Hematopoietic multipotent progenitor cell treated with erythropoietin and hydrocortisone succinate and interleukin-3 and kit ligand, for 8 days (in vitro differentiated cells): Measurements from ENCODE around the gene PCF11.

ENCODE experiments used
- DNase-seq: peaks from one replicate; pipeline ENCODE4 v3.0.0-alpha.2; 2015

Gene PCF11

DNA sequence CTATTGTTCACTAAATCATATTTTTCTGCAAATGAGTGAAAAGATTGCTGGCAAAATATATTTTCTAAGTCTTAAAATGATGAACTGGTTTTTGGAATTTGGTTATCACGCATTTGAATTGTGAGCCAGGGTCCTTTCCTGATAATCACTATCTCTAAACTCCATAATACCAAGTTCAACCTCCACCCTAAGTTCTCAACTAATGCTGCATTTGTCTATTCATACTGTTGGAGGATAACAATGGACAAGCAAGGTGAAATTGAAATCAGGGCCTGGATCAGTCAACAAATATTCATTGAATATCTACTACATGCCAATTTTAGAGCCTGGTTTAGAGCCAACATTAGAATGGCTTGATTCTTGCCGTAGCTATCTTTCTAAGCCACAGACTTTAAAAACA lies 4.7 kb upstream of the PCF11 start:
- DNase-seq = peak; percentile 70

- no peak for DNase-seq
Measured at GRCh38 chr11:83153764-83154163, 3.2 kb upstream of the PCF11 start.

DNA sequence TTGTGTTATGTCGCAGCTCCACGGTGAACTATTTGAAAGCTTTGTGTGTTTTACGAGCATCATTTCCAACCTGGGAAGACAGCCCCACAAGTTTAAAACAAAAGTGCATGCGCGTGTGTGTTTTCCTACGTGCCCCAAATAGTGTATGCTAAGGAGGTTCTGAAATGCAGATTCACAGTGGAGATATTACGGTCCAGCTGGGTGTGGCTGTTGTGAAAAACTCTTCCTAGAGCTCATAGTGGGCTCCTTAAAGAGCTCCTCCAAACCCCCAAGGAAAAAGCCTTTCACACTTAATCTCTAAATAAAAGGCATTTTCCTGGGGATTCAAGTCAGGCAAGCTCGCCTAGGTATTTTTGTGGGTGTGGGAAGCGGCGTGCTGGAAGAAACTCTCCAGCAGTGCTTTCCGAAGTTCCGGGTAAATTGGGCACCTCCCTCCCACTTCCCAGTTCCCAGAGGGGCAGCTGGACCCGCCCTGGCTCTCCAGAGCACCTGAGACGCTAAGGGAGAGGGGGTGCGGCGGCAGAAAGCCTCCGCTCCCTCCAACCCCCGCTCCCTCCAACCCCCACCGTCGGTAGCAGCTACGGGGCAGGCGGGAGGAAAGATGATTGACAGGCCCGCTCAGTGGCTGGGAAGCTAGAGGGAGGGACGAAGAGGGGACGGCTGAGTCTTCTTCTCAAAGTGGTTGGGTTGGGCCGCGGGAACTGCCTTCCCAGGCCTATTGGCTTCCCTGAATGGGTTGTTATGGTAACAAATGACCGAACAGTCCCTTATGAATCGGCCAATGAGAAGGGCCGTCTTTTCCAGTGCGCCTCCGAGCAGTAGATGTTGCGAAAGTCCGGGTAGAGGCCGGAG lies 561 bp upstream of the PCF11 start:
- DNase-seq = peak; percentile 100

GRCh38 chr11:83157594-83158356 lies 844 bp downstream of the PCF11 start:
- peak; percentile 85 for DNase-seq

DNA sequence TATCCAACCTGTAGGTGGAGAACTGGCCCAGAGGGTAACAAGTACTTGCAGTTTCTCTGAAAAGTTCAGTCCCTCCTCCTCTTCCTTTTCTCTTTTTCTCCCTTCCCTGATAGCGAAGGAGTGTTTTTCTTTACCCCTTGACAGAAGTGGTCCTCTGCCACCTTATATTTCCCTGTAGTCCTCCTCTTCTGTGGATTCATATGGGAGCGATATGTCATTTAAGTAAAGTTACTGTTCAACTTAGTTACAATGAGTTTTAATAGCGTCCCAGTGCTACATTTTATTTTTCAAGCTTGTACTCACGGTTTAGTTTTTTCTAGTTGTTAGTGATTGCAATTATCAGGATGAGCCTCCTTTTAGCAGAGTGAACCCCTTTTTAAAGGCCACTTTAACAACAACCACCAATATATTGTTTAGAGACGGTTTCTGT lies 1.4 kb downstream of the PCF11 start:
- DNase-seq = no peak

DNA sequence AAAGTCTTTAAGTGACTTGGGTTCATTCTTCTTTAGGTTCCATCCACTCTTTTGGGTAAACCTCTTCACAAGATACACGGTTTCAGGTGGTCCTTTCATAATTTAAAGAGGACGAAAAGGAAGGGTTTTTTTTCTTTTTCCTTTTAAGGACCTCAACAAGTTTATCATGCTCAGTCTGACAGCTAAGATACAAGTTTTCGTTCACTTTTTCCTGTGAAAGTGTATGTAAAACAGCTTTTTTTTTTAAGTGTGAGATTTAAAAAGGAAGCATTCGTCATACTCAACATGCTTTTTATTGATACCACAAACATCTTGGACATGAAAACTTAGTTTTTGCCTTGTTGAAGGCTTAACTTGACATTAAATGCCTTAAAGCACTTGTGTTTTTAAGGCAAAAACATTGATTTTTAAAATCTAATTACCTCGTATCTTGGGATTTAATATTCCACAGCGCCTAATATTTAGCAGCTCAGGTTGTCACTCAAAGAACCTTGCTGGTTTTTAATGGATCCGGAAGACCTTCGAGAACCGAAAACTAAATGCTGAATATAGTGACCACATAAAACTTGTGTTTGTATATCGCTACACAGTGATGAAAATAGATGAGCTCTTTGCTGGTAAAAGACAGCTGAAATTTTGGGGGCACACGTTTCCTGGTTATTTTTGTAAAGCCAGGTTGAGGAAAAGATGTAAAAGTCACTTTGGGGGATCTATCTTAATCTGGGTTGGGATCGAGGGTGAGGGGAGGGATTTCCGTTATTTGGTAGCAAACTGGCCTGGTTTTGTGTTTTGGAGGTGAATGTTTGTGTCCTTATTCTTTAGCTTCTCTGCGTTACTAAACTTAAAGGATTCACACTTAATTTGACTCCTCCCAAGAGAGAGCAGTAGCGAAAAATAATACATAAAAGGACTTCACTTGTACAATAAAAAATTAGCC lies 2.3 kb downstream of the PCF11 start:
- DNase-seq = no peak

DNA sequence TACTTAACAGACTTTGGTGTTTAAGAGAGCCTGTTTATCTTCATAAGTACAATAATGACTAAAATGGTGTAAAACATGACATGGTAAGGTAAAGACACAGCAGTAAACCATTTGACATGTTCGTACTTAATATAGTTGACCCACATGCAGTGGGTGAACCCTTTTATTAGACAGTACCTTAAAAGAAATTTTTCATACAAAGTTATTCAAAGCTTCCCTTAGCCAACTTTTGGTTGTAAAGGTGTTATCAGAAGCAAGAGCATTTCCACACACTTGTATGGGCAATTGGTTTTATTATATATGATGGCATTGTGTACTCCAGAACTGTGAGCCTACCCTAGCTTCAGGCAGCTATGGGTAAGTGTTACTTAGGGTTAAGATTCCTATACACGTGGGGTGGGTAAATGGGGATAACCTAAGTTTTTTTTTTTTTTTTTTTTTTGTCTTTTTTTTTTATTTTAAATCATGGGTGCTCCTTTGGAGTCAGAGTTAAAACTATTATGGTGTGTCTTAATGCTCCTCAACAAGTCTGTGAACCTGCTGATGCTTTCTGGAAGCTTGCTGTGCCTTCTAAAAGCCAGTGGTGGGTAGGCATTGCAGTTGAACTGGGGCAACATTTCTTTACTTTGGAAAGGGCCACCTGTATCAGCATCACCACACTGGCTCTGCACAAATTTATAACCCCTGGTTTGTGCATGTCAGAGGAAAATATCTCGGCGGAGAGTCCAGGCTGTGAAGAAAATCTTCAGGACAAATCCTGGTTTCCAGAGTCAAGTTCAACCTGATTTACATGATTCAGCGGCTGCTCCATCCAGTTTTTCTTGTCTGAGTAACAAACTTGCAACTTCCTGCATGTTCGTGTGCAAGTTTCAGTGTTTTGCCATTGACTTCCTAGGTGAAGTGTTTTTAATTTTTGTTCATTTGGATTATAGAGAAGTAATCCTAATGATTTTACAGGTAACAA lies 3.3 kb downstream of the PCF11 start:
- peak; percentile 29 for DNase-seq

GRCh38 chr11:83161610-83162199 lies 4.8 kb downstream of the PCF11 start:
- DNase-seq = no peak

DNA sequence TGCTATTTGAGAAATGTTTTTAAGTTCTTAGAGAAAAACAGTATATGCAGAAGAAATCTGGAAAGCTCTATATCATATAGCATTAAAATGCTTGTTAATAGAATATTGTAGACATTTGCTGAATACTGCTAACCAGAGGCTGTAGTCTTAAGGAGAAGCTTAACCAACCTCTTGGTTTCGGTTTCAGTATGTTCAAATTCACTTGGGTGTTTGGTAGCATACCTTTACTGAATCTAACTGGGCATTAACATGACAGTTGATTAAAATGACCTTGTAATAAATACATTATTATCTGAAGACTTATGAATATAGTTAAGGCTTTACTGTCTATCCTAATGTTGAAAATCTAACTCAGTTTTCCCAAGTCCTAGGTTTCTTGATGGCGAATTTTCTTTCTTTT lies 5.4 kb downstream of the PCF11 start:
- no peak for DNase-seq

- DNase-seq = no peak
Measured at GRCh38 chr11:83166193-83166866, 9.4 kb downstream of the PCF11 start.

- no peak for DNase-seq
Measured at GRCh38 chr11:83168756-83169155, 11.8 kb downstream of the PCF11 start.

- DNase-seq = no peak
Measured at GRCh38 chr11:83170865-83171264, 13.9 kb downstream of the PCF11 start.

- no peak for DNase-seq
Measured at GRCh38 chr11:83172551-83172950, 15.6 kb downstream of the PCF11 start.

GRCh38 chr11:83174008-83174407 lies 17.1 kb downstream of the PCF11 start:
- DNase-seq = no peak

DNA sequence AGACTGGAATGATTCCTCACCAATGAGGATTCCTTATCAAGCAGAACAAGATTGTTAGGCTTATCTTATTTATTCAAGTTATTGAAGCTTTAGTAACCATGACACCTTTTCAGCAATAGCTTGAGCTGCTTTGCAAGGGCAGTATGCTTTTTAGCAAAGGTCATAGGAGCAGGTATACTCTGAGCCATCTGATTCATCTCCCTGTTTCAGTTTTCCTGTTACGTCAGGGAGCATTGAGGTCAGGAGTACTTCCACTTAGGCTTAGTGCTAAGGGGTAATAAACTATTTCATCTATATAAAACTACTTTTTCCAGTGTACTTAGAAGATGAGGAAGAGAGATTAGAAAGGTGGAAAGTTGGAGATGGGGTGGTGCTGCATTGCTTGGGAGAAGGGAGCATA lies 18.9 kb downstream of the PCF11 start:
- DNase-seq = no peak

- DNase-seq = no peak
Measured at GRCh38 chr11:83181815-83182214, 24.9 kb downstream of the PCF11 start.

- DNase-seq = no peak
Measured at GRCh38 chr11:83185767-83186166, 28.8 kb downstream of the PCF11 start.

GRCh38 chr11:83187465-83187864 lies 30.5 kb downstream of the PCF11 start:
- no peak for DNase-seq

DNA sequence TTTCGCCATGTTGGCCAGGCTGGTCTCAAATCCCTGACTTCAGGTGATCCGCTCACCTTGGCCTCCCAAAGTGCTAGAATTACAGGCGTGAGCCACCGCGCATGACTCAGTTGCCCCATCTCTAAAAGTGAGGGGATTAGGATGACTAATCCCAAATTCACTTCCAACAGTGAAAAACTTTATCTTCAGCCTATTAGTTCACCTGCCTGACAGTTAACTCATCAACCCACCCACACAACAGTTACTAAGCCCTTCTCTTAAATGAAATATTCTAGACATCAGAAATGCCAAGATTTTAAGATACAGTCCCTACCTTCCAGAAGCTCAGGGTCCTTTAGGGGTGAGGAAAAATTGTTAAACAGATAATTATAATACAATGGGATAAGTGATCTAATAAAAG lies 34.6 kb downstream of the PCF11 start:
- DNase-seq = no peak

DNA sequence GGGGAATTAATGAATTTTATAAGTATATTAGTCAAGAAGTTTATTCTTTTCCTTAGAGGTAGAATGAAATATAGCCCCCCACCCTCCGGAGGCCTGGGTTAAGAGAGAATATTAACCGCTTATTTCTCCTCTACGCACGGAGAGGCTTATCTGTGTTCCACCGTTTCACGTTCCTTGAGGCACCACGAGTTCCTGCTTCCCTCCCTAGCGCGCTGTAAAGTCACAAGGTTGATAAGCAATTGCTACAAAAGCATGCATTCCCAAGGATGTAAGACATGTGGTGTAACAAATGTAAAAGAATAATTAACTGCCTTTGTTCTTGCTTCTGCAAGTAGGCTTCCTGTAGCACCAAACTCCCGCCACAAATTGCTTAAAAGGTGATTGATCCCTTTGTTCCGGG lies 35.1 kb downstream of the PCF11 start:
- peak; percentile 62 for DNase-seq
